Mesenchymal stem cell (in vitro differentiated cells and primary cell): ENCODE results near the gene SPINK8.

ENCODE experiments used
- DNase-seq: peaks from one replicate; pipeline ENCODE4 v3.0.0-alpha.2; 2013
- H2AFZ ChIP-seq: one replicate; pipeline ENCODE4 v1.6.1; 2013; ENCODE audit warnings: low read depth, mild to moderate bottlenecking, control low read depth, inconsistent platforms, low read length, moderate library complexity
- H2AK5ac ChIP-seq: 2 replicates; pipeline ENCODE4 v1.6.1; 2013; ENCODE audit warnings: low read length, moderate library complexity, mild to moderate bottlenecking, inconsistent platforms; ENCODE audit not compliant: severe bottlenecking
- H2BK120ac ChIP-seq: one replicate; pipeline ENCODE4 v1.6.1; 2013; ENCODE audit warnings: low read depth, mild to moderate bottlenecking, inconsistent platforms, low read length, moderate library complexity
- H2BK12ac ChIP-seq, 2 experiments: one replicate each; pipeline ENCODE4 v1.6.1; 2013; ENCODE audit warnings: inconsistent platforms in 2 of 2, low read length in 2 of 2, mild to moderate bottlenecking in 2 of 2, moderate library complexity in 2 of 2, control low read depth in 1 of 2
- H2BK15ac ChIP-seq: one replicate; pipeline ENCODE4 v1.6.1; 2013; ENCODE audit warnings: mild to moderate bottlenecking, low read depth, inconsistent platforms; ENCODE audit not compliant: poor library complexity, severe bottlenecking
- H2BK5ac ChIP-seq: 2 replicates; pipeline ENCODE4 v1.6.1; 2013; ENCODE audit warnings: low read depth, mild to moderate bottlenecking, low read length, control low read depth, inconsistent platforms; ENCODE audit not compliant: poor library complexity, severe bottlenecking
- H3K14ac ChIP-seq, 2 experiments: one replicate each; pipeline ENCODE4 v1.6.1; 2013; ENCODE audit warnings: inconsistent platforms in 2 of 2, low read length in 2 of 2, control low read depth in 1 of 2, mild to moderate bottlenecking in 1 of 2, moderate library complexity in 1 of 2
- H3K18ac ChIP-seq, 2 experiments: one replicate each; pipeline ENCODE4 v1.6.1; 2013; ENCODE audit warnings: inconsistent platforms in 2 of 2, low read length in 2 of 2, control low read depth in 1 of 2, low read depth in 1 of 2, mild to moderate bottlenecking in 1 of 2
- H3K23ac ChIP-seq, 2 experiments: one replicate each; pipeline ENCODE4 v1.6.1; 2013; ENCODE audit warnings: inconsistent platforms in 2 of 2, low read length in 2 of 2, mild to moderate bottlenecking in 2 of 2, moderate library complexity in 2 of 2, control low read depth in 1 of 2
- H3K27ac ChIP-seq: 2 replicates; pipeline ENCODE4 v1.5.1; 2013; ENCODE audit warnings: mild to moderate bottlenecking, moderate library complexity, low read length, control low read depth, inconsistent platforms; ENCODE audit not compliant: poor library complexity, severe bottlenecking
- H3K27me3 ChIP-seq, 2 experiments: 2 replicates each; pipeline versions ENCODE4 v1.6.1 to v1.7.0; 2013; ENCODE audit warnings: low read length in 2 of 2, mild to moderate bottlenecking in 2 of 2, moderate library complexity in 2 of 2, control low read depth in 1 of 2, inconsistent platforms in 1 of 2; ENCODE audit not compliant: control insufficient read depth in 1 of 2, insufficient read depth in 1 of 2
- H3K36me3 ChIP-seq, 2 experiments: 2 replicates each; pipeline versions ENCODE4 v1.6.1 to v1.7.0; 2013; ENCODE audit warnings: low read length in 2 of 2, control low read depth in 1 of 2, inconsistent platforms in 1 of 2, low read depth in 1 of 2, mild to moderate bottlenecking in 1 of 2; ENCODE audit not compliant: insufficient read depth in 2 of 2, control insufficient read depth in 1 of 2
- H3K4ac ChIP-seq, 2 experiments: one replicate each; pipeline ENCODE4 v1.6.1; 2013; ENCODE audit warnings: inconsistent platforms in 2 of 2, low read length in 2 of 2, mild to moderate bottlenecking in 2 of 2, moderate library complexity in 2 of 2, control low read depth in 1 of 2, low read depth in 1 of 2
- H3K4me1 ChIP-seq: 2 replicates; pipeline ENCODE4 v1.6.1; 2013; ENCODE audit warnings: low read depth, low read length, control low read depth; ENCODE audit not compliant: control insufficient read depth, insufficient read depth
- H3K4me2 ChIP-seq: 2 replicates; pipeline ENCODE4 v1.6.1; 2013; ENCODE audit warnings: low read length, mild to moderate bottlenecking, inconsistent platforms; ENCODE audit not compliant: poor library complexity, severe bottlenecking
- H3K4me3 ChIP-seq, 2 experiments: 2 replicates each; pipeline versions ENCODE4 v1.5.1 to v1.7.0; 2013; ENCODE audit warnings: low read length in 2 of 2, mild to moderate bottlenecking in 2 of 2, control low read depth in 1 of 2, low read depth in 1 of 2; ENCODE audit not compliant: insufficient read depth in 1 of 2
- H3K79me1 ChIP-seq: replicated peaks from 2 replicates; pipeline ENCODE4 v1.6.1; 2013; ENCODE audit warnings: mild to moderate bottlenecking, control low read depth, low read length, inconsistent platforms; ENCODE audit not compliant: poor library complexity, severe bottlenecking
- H3K9ac ChIP-seq: 2 replicates; pipeline ENCODE4 v1.7.0; 2013; ENCODE audit warnings: mild to moderate bottlenecking, low read length, moderate library complexity
- H3K9me3 ChIP-seq: 2 replicates; pipeline ENCODE4 v1.7.0; 2013; ENCODE audit warnings: mild to moderate bottlenecking, low read length; ENCODE audit not compliant: control insufficient read depth
- H4K8ac ChIP-seq: one replicate; pipeline ENCODE4 v1.6.1; 2013; ENCODE audit warnings: inconsistent platforms, mild to moderate bottlenecking, low read length, moderate library complexity
- H4K91ac ChIP-seq: one replicate; pipeline ENCODE4 v1.6.1; 2013; ENCODE audit warnings: mild to moderate bottlenecking, low read length, inconsistent platforms
- whole genome bisulfite sequencing: methylation state at CpG from one replicate; pipeline ENCODE4 v1.1.7; 2013; ENCODE audit warnings: mixed read lengths; 5-methylcytosine and 5-hydroxymethylcytosine counted together

Gene SPINK8

GRCh38 chr3:48270306-48270705 is 63.2 kb downstream of the SPINK8 start:
- Histone ChIP-seq H3K27me3 (no peaks in the 10 kb centered on the region), H2AFZ (no peak overlapping the region), H2AK5ac (no peak overlapping the region), H3K4me1 (peaks cover 2% of the 10 kb centered on the region), H3K79me1 (no peaks in the 10 kb centered on the region), H3K9ac (no peak overlapping the region), H2BK12ac (no peak overlapping the region), H2BK15ac (no peak overlapping the region), H3K4me2 (no peak overlapping the region), H4K8ac (no peak overlapping the region), H3K9me3 (no peaks in the 10 kb centered on the region), H3K4ac (no peak overlapping the region), H3K18ac (no peak overlapping the region), H4K91ac (no peak overlapping the region), H3K23ac (no peak overlapping the region), H3K14ac (no peak overlapping the region), H3K4me3 (no peak overlapping the region), H2BK5ac (no peak overlapping the region), H3K27ac (no peak overlapping the region), H2BK120ac (no peak overlapping the region), H3K36me3 (peaks cover 19 to 21% of the 10 kb centered on the region in 2 experiments)
- 98% methylated on average over 2 of the region's 2 CpGs for WGBS
- DNase-seq, result no peak

- Histone ChIP-seq H3K14ac (no peak overlapping the region), H2BK120ac (no peak overlapping the region), H2BK5ac (no peak overlapping the region), H3K9ac (peak overlapping the region; percentile 48), H2BK15ac (no peak overlapping the region), H3K27ac (no peak overlapping the region), H4K91ac (no peak overlapping the region), H2AFZ (no peak overlapping the region), H3K36me3 (peaks cover 19 to 21% of the 10 kb centered on the region in 2 experiments), H2AK5ac (no peak overlapping the region), H3K23ac (no peak overlapping the region), H4K8ac (no peak overlapping the region), H3K4ac (no peak overlapping the region), H3K4me3 (no peak overlapping the region), H3K4me2 (no peak overlapping the region), H3K4me1 (peaks cover 2% of the 10 kb centered on the region), H3K9me3 (no peaks in the 10 kb centered on the region), H3K79me1 (no peaks in the 10 kb centered on the region), H3K27me3 (no peaks in the 10 kb centered on the region), H2BK12ac (no peak overlapping the region), H3K18ac (no peak overlapping the region)
- no peak for DNase-seq
- WGBS, result 99% methylated on average over 8 of the region's 8 CpGs
These were observed 63.9 kb downstream of the SPINK8 start for GRCh38 chr3:48269592-48269991.

- Histone ChIP-seq H2BK15ac (no peak overlapping the region), H3K18ac (no peak overlapping the region), H4K91ac (no peak overlapping the region), H2BK120ac (no peak overlapping the region), H2BK12ac (no peak overlapping the region), H2AFZ (no peak overlapping the region), H3K4me2 (no peak overlapping the region), H3K79me1 (no peaks in the 10 kb centered on the region), H3K14ac (no peak overlapping the region), H3K9me3 (no peaks in the 10 kb centered on the region), H3K36me3 (peaks cover 19 to 25% of the 10 kb centered on the region in 2 experiments), H4K8ac (no peak overlapping the region), H3K27me3 (no peaks in the 10 kb centered on the region), H3K27ac (no peak overlapping the region), H3K4me1 (no peaks in the 10 kb centered on the region), H2AK5ac (no peak overlapping the region), H3K23ac (no peak overlapping the region), H3K4ac (no peak overlapping the region), H2BK5ac (no peak overlapping the region), H3K4me3 (peak overlapping the region in 1 of 2 experiments; percentile 5), H3K9ac (peak overlapping the region; percentile 48)
- WGBS, result 97% methylated on average over 21 of the region's 23 CpGs
- DNase-seq, result no peak
These were observed 64.4 kb downstream of the SPINK8 start for GRCh38 chr3:48268936-48269561.

- Histone ChIP-seq H4K91ac (no peak overlapping the region), H3K4ac (no peak overlapping the region), H3K4me3 (no peak overlapping the region), H4K8ac (no peak overlapping the region), H2BK15ac (no peak overlapping the region), H3K9ac (peak overlapping the region; percentile 48), H2BK5ac (no peak overlapping the region), H2BK120ac (no peak overlapping the region), H3K9me3 (no peaks in the 10 kb centered on the region), H3K4me1 (no peaks in the 10 kb centered on the region), H2AK5ac (no peak overlapping the region), H3K4me2 (no peak overlapping the region), H3K27me3 (no peaks in the 10 kb centered on the region), H2BK12ac (no peak overlapping the region), H3K36me3 (peaks cover 24 to 25% of the 10 kb centered on the region in 2 experiments), H2AFZ (no peak overlapping the region), H3K14ac (no peak overlapping the region), H3K79me1 (no peaks in the 10 kb centered on the region), H3K27ac (no peak overlapping the region), H3K23ac (no peak overlapping the region), H3K18ac (no peak overlapping the region)
- DNase-seq, result no peak
- 97% methylated on average over 6 of the region's 13 CpGs for WGBS
These were observed 65.0 kb downstream of the SPINK8 start for GRCh38 chr3:48268381-48268935.
